Stimulated activated CD4-positive, alpha-beta T cell treated with anti-CD3 and anti-CD28 coated beads, Interleukin-15, amount 100 ng/mL, for 48 hours (primary cell): ENCODE results near the gene NR2F2.

Experiments
- DNase-seq, 2 donors: peaks; one replicate each; pipeline ENCODE4 v3.0.0-alpha.2; 2020; ENCODE audit warnings: low read depth in 2 of 2

The NR2F2 gene

GRCh38 chr15:96331945-96332636, 1.6 kb downstream of the NR2F2 start:
- no peak for DNase-seq

- DNase-seq: no peak
Observed at GRCh38 chr15:96332637-96333121, 2.2 kb downstream of the NR2F2 start.

GRCh38 chr15:96333131-96334016, 2.9 kb downstream of the NR2F2 start:
- no peak for DNase-seq

- DNase-seq: no peak
Observed at GRCh38 chr15:96334017-96334704, 3.7 kb downstream of the NR2F2 start.

- no peak for DNase-seq
Observed at GRCh38 chr15:96334705-96335410, 4.4 kb downstream of the NR2F2 start.

GRCh38 chr15:96335411-96336024, 5.0 kb downstream of the NR2F2 start:
- DNase-seq: no peak

- DNase-seq: no peak
Observed at GRCh38 chr15:96336108-96336595, 5.7 kb downstream of the NR2F2 start.

- DNase-seq: no peak
Observed at GRCh38 chr15:96336596-96337364, 6.3 kb downstream of the NR2F2 start.

GRCh38 chr15:96337365-96338023, 7.0 kb downstream of the NR2F2 start:
- DNase-seq: no peak

GRCh38 chr15:96338074-96338765, 7.7 kb downstream of the NR2F2 start:
- DNase-seq: no peak

- DNase-seq: no peak
Observed at GRCh38 chr15:96338766-96339618, 8.5 kb downstream of the NR2F2 start.

- no peak for DNase-seq
Observed at GRCh38 chr15:96339619-96340347, 9.3 kb downstream of the NR2F2 start.

GRCh38 chr15:96340348-96340597, 9.8 kb downstream of the NR2F2 start:
- no peak for DNase-seq

GRCh38 chr15:96340598-96341512, 10.4 kb downstream of the NR2F2 start:
- no peak for DNase-seq

- DNase-seq: no peak
Observed at GRCh38 chr15:96341513-96342405, 11.3 kb downstream of the NR2F2 start.
